ENCODE data around the gene MOGAT2. TPM values are rescaled to one million over a fixed set of nuclear protein-coding genes. Genes with fewer than 3 reads are reported as not detected.

MOGAT2 gene
- total and polyA plus RNA-seq, 2 donors (not counting 3 experiments of a cell fraction or from before 2014, with no cell fraction given), result not detected

DNA sequence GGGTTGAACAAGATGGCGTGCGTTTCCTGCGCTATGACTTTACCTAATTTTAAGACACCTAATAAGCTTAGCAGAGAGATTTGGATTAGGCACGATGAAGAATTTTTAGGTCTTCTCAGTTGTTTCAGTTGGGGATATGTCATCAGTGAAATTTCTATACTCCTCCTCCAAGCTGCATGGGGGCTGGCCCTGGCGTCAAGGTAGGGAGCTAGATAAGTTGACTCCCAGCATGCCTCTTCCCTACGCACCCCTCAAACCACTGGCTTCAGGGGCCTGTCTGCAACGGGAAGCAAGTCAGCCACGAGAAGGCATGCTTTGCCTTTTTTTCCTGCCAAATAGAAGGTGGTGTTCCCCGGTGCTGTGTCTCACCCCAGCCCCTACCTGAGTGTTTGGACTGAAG, 64.2 kb downstream of the MOGAT2 start:
- no peak for TF ChIP-seq FOS (IDR thresholded peaks at IDR 0.05; ENCODE audit: borderline replicate concordance, insufficient read depth, low read length)
- TF ChIP-seq JUN (IDR thresholded peaks at IDR 0.05; ENCODE audit: borderline replicate concordance, insufficient read depth, insufficient read length, low read depth), result no peak
- no peak for TF ChIP-seq EZH2 (IDR thresholded peaks at IDR 0.05; ENCODE audit: borderline replicate concordance, low read depth, low read length, severe bottlenecking)
- no peak for TF ChIP-seq GATA2 (IDR thresholded peaks at IDR 0.05; ENCODE audit: insufficient read depth, insufficient read length, low read depth, low read length)
- no peak for TF ChIP-seq POLR2AphosphoS5 (IDR thresholded peaks at IDR 0.05; ENCODE audit: insufficient read depth, low read depth, low read length)
- TF ChIP-seq, protein P1, sequence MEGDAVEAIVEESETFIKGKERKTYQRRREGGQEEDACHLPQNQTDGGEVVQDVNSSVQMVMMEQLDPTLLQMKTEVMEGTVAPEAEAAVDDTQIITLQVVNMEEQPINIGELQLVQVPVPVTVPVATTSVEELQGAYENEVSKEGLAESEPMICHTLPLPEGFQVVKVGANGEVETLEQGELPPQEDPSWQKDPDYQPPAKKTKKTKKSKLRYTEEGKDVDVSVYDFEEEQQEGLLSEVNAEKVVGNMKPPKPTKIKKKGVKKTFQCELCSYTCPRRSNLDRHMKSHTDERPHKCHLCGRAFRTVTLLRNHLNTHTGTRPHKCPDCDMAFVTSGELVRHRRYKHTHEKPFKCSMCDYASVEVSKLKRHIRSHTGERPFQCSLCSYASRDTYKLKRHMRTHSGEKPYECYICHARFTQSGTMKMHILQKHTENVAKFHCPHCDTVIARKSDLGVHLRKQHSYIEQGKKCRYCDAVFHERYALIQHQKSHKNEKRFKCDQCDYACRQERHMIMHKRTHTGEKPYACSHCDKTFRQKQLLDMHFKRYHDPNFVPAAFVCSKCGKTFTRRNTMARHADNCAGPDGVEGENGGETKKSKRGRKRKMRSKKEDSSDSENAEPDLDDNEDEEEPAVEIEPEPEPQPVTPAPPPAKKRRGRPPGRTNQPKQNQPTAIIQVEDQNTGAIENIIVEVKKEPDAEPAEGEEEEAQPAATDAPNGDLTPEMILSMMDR (IDR thresholded peaks at IDR 0.05; ENCODE audit: extremely low read depth in 1 of 2, insufficient read depth in 1 of 2, low read depth in 1 of 2, low read length in 2 of 2), result no peak
- TF ChIP-seq MAX (IDR thresholded peaks at IDR 0.05; ENCODE audit: insufficient read depth, insufficient read length), result no peak
- no peak for TF ChIP-seq MYC (IDR thresholded peaks at IDR 0.05; ENCODE audit: low read depth, low read length)
- no peak for TF ChIP-seq POLR2A (IDR thresholded peaks at IDR 0.05; ENCODE audit: low read depth, low read length)
- no peaks in the 10 kb centered on the region for H3K79me2 ChIP-seq (ENCODE audit: control insufficient read depth, insufficient read depth, low read length)
- no peak for DNase-seq (ENCODE audit: low read depth, low spot score)
- H3K4me2 ChIP-seq (ENCODE audit: insufficient read depth, low read length), result no peak overlapping the region
- H3K27me3 ChIP-seq (ENCODE audit: control insufficient read depth in 2 of 2, insufficient read depth in 2 of 2, low read length in 2 of 2), result no peaks in the 10 kb centered on the region
- H3K9me3 ChIP-seq (replicated peaks; ENCODE audit: control insufficient read depth, insufficient read depth, low read length), result no peaks in the 10 kb centered on the region
- dilution Hi-C loops (cut with MboI; ENCODE audit: extremely low pct_ligation_motif_present, low sequenced_read_pairs), result no loop called here
- no peak for FAIRE-seq
- H3K9me1 ChIP-seq (replicated peaks; ENCODE audit: control insufficient read depth, extremely low read depth, insufficient read depth, low read length), result no peaks in the 10 kb centered on the region
- BruUV-seq (replicated peaks), result no TSS peak
- H3K4me3 ChIP-seq (replicated peaks in 1 of 3; ENCODE audit: insufficient read depth in 1 of 3, low read depth in 1 of 3, low read length in 3 of 3), result no peak overlapping the region
- peaks cover 9% of the 10 kb centered on the region for H3K4me1 ChIP-seq (ENCODE audit: control insufficient read depth, extremely low read depth, insufficient read depth, low read length)
- POLR2A ChIA-PET, result no interaction called here
- H4K20me1 ChIP-seq (replicated peaks; ENCODE audit: control insufficient read depth, extremely low read depth, insufficient read depth, low read length), result no peaks in the 10 kb centered on the region
- H2AFZ ChIP-seq (ENCODE audit: low read depth, low read length), result no peak overlapping the region
- H3K9ac ChIP-seq (replicated peaks; ENCODE audit: extremely low read depth, insufficient read depth, low read length), result no peak overlapping the region
- CTCF ChIA-PET, result interaction anchor here (0.9 kb wide), 1 partner anchor 21 kb away, joined by 3 read pairs; no protein-coding TSS in a partner anchor
- no peaks in the 10 kb centered on the region for H3K36me3 ChIP-seq (ENCODE audit: control insufficient read depth in 2 of 2, extremely low read depth in 1 of 2, insufficient read depth in 2 of 2, low read length in 2 of 2)
- intact Hi-C loops (cut with micrococcal nuclease), result no loop called here
- no peak overlapping the region for H3K27ac ChIP-seq (ENCODE audit: insufficient read depth, low read depth, low read length)

Small RNA genes within 50 kb of the gene (small RNA-seq; reads per million reads assigned to genes)
- gene RN7SL786P (ENCODE audit: insufficient read depth, insufficient read length, low read depth, low replicate concordance), result not detected

Other genes with a start within 250 kb of the MOGAT2 start
- gene GDPD5, start 191.9 kb upstream of the MOGAT2 start, total RNA-seq, result 50.1 and 79.2 TPM in 2 replicates
- 60.2 and 74.0 TPM in 2 replicates for gene GDPD5, start 191.9 kb upstream of the MOGAT2 start, polyA plus RNA-seq
- gene SERPINH1, start 155.6 kb upstream of the MOGAT2 start, total RNA-seq, result 384 and 409 TPM in 2 replicates
- gene SERPINH1, start 155.6 kb upstream of the MOGAT2 start, polyA plus RNA-seq, result 816 and 1,196 TPM in 2 replicates
- 0.18 TPM in 1 of 2 replicates, not detected in the other for gene MAP6, start 48.8 kb upstream of the MOGAT2 start, total RNA-seq
- 0.11 and 0.12 TPM in 2 replicates for gene MAP6, start 48.8 kb upstream of the MOGAT2 start, polyA plus RNA-seq
- gene DGAT2, start 50.9 kb downstream of the MOGAT2 start, total RNA-seq, result 0.55 TPM in 2 replicates
- 0.79 and 0.83 TPM in 2 replicates for gene DGAT2, start 50.9 kb downstream of the MOGAT2 start, polyA plus RNA-seq
- gene UVRAG, start 97.4 kb downstream of the MOGAT2 start, total RNA-seq, result 65.6 and 67.3 TPM in 2 replicates
- gene UVRAG, start 97.4 kb downstream of the MOGAT2 start, polyA plus RNA-seq, result 20.2 and 21.2 TPM in 2 replicates